ENCODE measurements around the gene ANTXR1.

- TF ChIP-seq CTCF (IDR thresholded peaks at IDR 0.05; ENCODE audit: poor library complexity) (no peak), EZH2 (IDR thresholded peaks at IDR 0.05; ENCODE audit: borderline replicate concordance) (no peak)
Measured at GRCh38 chr2:69243652-69244051, 230.7 kb downstream of the ANTXR1 start.

Measured in hepatocyte (in vitro differentiated cells).